ENCODE measurements around the gene AVEN. TPM values are rescaled to one million over a fixed set of nuclear protein-coding genes. Genes with fewer than 3 reads are reported as not detected.

Gene AVEN
- total RNA-seq, 1 donor from 2014 or later: 20.7 TPM

DNA sequence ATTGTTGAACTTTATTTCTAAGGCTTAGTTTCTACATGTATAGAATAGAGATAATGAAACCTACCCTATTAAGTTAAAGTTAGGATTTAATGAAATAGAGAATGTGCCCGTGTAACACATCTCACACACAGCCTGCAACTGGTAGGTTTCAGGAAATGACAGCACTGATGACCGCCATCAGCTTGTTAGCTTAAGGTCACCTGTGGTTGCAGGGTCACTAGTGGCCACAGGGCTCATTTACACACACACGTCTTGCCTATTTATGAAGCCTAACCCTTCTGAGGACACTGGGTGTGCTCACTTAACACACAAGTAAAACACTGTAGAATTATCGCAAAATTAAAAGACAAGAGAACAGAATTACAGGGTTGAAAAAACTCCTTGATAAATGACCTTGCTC is 50.6 kb downstream of the AVEN start:
- DNase-seq (ENCODE audit: extremely low read depth, low read depth, low spot score): no peak

DNA sequence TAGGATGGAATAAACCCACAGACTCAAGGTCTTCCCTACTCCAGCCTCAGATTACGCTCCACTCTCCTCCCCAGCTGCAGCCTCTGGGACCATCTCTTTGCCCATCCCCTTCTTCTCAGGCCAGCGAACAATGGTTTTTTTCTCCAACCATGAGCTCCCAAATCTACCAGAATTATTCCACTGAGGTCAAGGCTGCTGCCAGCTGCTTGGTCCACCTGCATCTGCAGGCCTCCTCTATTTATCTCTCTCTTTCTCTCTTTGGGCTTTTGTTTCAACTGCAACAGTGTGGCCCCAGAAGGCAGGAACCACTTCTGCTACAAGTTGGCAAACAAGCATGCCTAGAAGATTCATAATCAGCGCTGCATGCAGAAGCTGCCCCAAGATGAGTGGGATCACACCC is 51.6 kb downstream of the AVEN start:
- no peak for DNase-seq (ENCODE audit: extremely low read depth, low read depth, low spot score)

DNA sequence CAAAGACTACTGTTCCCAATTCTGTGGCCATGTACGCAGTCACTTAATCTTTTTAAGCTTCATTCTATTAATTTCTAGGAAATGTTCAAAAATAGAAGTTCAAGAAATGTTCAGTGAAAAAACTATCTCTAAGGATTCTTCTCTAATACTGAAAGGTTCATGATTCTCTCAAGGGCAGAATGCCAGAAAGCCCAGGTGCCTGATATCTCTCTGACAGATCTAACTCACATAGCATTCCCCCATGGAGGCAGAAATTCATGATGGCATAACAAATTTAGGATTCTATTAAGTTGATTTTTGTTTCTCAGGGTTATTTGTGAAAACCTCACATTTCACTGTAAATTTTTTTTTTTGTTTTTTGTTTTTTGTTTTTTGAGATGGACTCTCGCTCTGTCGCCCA is 53.3 kb downstream of the AVEN start:
- no peak for DNase-seq (ENCODE audit: extremely low read depth, low read depth, low spot score)

DNA sequence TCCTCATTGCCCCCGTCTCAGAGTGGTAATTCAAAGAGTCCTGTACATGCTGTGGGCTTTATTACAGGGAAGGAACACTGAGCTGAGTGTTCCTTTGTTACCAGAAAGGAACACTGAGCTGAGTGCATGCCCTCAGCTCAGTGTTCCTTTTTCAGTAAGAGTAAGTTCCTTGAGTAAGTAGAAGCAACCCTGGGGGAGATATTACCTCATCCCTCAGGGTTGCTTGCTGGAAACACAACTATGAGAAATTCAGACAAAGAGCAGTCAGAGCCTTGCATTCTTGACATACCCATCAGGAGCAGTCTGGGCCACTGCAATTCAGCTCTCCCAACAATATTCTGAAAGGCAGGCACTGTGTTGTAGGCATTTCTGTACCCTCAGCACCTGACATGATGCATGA is 53.7 kb downstream of the AVEN start:
- DNase-seq (ENCODE audit: extremely low read depth, low read depth, low spot score): no peak

DNA sequence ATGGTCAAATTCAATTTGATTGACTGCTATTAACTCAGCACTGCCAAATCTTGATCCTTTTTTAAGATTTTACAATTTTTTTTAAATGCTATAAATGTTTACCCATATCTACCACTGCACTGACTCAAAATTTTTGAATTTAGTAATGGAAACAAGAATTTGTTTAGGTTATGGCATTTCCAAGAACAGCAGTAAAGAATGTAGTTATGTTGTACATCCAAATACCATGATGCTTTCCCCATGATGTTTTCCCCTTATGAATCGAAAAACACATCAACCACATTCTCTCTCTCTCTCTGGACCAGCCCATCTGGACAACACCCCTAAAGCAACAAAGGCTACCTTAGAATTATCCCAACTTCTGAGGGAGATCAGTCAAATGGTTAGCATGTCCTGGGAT is 56.5 kb downstream of the AVEN start:
- no peak for DNase-seq (ENCODE audit: extremely low read depth, low read depth, low spot score)

DNA sequence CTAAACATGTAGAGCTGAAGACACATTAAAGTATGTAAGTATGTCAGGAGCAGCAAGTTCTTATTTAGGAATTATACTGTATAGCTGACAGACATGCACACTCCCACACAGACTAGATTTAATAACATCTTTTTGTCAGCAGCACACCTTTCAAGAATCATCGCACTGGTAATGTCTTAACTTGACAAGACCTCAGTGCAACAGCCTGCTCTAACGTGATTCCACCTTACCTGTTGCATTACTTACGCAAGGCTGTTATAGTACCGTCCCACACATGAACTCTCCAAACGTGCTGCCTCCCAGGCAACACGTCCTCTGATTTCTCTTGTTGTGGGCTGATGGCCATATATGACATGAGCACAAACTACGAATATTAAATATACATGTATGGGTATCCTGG is 58.8 kb downstream of the AVEN start:
- DNase-seq (ENCODE audit: extremely low read depth, low read depth, low spot score): no peak

DNA sequence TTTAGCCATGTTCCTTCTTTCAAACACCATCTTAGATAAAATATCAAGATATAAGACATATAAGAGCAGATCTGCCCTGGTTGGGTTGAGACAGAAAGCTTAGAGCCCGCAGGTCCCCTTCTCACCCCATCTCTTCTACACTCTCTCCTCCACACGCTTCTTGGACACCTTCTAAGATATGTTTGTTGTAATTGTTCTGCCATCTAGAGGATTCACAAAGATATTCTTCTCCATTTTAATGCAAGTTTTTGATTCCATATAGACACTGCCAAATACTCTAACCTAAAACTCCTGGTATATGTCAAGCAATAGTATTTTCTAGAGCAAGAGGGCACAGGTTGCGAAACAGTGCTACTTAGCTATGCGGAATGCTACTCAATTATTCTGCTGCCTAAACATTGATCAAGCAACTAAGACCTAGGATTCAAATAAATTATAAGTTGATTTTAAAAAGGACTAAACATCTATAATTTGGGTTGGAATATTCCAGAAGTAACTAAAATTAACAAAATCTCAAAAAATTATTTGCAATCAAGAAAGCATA is 63.9 kb downstream of the AVEN start:
- no peak for DNase-seq (ENCODE audit: extremely low read depth, low read depth, low spot score)

- DNase-seq (ENCODE audit: extremely low read depth, low read depth, low spot score): no peak
Observed at GRCh38 chr15:33971811-33972210, 67.2 kb downstream of the AVEN start.

GRCh38 chr15:33968821-33969220 is 70.2 kb downstream of the AVEN start:
- DNase-seq (ENCODE audit: extremely low read depth, low read depth, low spot score): no peak

DNA sequence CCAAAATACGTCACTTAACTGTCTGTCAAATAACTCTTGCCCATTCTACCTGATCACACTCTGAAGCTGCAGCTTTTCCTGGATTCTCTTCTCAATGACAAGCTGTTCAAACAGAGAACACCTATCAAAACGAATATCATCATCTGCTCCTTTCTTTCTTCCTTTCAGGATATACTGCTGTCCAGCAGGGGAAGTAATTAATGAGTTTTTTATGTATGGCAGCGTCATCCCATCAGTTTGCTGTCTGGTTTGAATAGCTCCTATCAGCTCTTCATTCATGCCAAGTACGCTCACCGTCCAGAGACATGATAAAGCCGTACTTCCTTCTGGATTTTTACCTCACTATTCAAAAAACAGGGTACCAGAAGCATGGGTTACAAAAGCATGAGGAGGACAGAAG is 70.8 kb downstream of the AVEN start, which contains the start of gene CHRM5:
TSS of gene CHRM5 (plus strand) at position 274 of the 400 bp plus-strand sequence. CDS start 94,221 bp downstream, outside the sequence.
- no peak for DNase-seq (ENCODE audit: extremely low read depth, low read depth, low spot score)

DNA sequence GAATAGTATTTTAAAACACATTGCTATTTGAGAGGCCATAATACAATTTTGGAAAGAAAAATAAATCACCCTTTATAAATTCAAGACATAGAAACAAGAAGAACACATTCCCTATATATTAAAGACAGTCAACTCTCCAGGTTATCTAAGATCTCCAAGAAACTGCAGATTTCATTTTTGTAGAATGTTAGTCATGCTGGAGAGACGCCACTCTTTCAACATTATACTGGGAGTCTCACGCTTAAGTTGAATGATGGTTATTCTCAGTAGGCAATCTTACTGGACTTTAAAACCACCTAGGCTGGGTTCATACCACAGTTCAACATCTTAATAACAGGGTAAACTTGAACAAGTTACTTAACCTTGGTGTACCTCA is 74.4 kb downstream of the AVEN start:
- no peak for DNase-seq (ENCODE audit: extremely low read depth, low read depth, low spot score)

- DNase-seq (ENCODE audit: extremely low read depth, low read depth, low spot score): peak; percentile 14
Observed at GRCh38 chr15:33963831-33964664, 75.0 kb downstream of the AVEN start.

DNA sequence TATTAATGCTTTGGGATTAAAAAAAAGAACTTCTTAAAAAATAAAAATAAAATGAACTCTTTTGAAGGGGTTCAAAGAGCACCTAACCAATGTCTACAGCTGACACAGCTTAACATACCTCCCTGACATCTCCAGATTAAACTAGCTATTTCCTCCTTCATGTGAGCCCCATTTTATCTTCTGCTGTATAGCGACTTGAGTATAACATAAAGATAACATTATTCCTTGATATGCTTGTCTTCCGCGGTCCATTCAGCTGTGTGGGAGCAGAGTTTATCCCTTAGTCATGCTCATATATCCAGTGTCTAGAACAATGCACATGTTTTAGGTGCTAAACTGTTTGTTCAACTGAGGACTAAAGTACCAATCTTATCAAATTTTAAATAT is 78.5 kb downstream of the AVEN start:
- DNase-seq (ENCODE audit: extremely low read depth, low read depth, low spot score): no peak

- no peak for DNase-seq (ENCODE audit: extremely low read depth, low read depth, low spot score)
Observed at GRCh38 chr15:33959844-33960548, 79.0 kb downstream of the AVEN start.

DNA sequence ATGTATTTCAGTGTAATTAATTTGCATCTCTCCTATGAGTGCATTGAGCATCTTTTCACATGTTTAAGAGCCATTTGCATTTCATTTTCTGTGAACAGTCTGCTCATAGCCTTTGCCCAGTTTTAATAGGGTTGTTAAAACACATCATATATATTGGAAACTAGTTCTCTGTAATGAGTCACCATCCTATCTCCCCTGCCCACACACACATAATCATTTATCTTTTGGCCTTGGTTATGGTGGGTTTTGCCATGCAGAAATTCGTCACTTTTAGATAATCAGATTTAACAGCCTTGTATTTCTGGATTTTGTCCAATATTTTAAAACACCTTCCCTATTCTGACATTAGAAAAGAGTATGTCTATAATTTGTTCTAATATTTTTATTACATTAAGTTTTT is 82.6 kb downstream of the AVEN start:
- DNase-seq (ENCODE audit: extremely low read depth, low read depth, low spot score): no peak

- no peak for DNase-seq (ENCODE audit: extremely low read depth, low read depth, low spot score)
Observed at GRCh38 chr15:33955945-33956344, 83.1 kb downstream of the AVEN start.

DNA sequence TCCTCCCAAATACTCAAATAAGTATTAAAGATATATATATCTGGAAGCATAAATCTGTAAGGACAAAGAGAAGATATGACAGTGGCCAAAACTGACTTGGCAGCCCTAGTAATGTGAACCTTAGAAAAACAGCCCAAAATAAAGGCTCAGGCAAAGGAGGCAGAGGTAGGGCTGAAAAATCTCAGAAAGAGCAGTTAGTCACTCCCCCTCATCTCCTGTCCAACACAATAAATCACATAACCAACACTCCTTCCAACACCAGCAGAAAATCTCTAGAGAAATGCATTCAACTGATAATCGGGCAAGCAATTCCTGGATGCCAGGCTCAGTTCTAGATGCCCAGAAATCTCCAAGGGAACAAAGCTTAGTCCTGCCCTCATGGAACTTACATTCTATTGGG is 92.9 kb downstream of the AVEN start:
- no peak for DNase-seq (ENCODE audit: extremely low read depth, low read depth, low spot score)

DNA sequence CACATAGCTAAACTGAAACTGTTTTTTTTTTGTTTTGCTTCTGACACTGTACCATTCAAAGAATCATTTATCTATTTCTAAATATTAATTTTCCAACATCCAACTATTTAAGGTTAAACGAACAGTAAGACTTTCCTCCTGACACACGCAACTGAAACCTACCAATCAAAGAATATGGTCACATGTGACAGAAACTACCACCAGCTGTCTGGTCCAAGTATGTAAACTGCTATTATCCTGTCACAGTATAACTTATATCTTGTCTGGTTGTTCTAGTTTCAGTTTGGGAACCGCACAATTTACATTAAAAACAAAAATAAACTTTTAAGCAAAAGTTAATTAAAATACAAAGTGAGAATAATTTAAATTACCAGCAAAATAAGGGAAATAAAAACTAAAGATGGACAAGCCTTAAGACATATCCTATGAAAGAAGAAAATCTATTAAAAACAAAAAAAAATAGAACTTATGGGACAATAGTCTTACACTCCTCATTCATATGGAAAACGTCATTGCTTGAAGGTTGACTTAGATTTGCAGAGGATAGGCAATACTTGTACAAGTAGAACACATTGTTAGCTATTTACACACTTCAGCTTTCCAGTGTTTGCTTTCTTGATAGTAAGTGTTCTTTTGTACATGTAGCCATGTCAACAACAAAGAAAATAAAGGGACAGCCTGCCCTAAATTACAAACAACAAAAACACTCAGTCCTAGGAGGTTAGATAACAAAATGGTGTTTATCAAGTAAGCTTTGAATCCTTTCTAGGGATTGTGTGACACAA is 97.5 kb downstream of the AVEN start:
- no peak for DNase-seq (ENCODE audit: extremely low read depth, low read depth, low spot score)

DNA sequence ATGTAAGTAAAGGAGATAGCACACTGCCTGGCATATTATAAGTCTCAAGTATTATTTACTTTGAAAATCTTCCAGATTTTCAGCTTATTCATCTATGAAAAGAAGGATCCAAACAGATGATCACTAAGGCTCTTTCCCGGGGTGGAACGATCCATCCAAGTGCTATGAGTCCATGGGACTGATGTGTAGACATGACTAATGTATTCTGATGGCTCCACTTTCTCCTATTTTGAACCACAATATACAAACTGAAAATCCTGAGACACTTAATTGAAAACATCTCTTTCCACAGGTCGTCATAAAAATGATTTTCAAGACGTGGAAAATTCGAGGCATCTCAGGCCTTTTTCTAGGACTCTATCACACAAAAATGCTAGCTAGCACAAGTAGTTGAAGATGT is 104.1 kb downstream of the AVEN start:
- no peak for DNase-seq (ENCODE audit: extremely low read depth, low read depth, low spot score)

- DNase-seq (ENCODE audit: extremely low read depth, low read depth, low spot score): no peak
Observed at GRCh38 chr15:33934396-33934795, 104.6 kb downstream of the AVEN start.

GRCh38 chr15:33932734-33933133 is 106.3 kb downstream of the AVEN start:
- no peak for DNase-seq (ENCODE audit: extremely low read depth, low read depth, low spot score)
